ENCODE measurements around the gene NAGS. TPM values are rescaled to one million over a fixed set of nuclear protein-coding genes. Genes with fewer than 3 reads are reported as not detected.

The NAGS gene
- polyA plus RNA-seq, 1 donor (not counting 4 experiments of a cell fraction or from before 2014, with no cell fraction given) = 1.8 TPM

- peaks cover 3% of the 10 kb centered on the region for H3K4me1 ChIP-seq (ENCODE audit: control insufficient read depth, extremely low read depth, insufficient read depth, low read length)
- H3K27ac ChIP-seq (ENCODE audit: control insufficient read depth, insufficient read depth, low read length) = no peak overlapping the region
- H4K20me1 ChIP-seq (ENCODE audit: control insufficient read depth, extremely low read depth, insufficient read depth, low read length) = peaks cover 3% of the 10 kb centered on the region
- H3K9me1 ChIP-seq (ENCODE audit: control insufficient read depth, extremely low read depth, insufficient read depth, low read length) = no peaks in the 10 kb centered on the region
- peaks cover 19 to 26% of the 10 kb centered on the region in 2 experiments for H3K36me3 ChIP-seq (ENCODE audit: control insufficient read depth in 2 of 2, extremely low read depth in 1 of 2, insufficient read depth in 2 of 2, low read length in 2 of 2)
- H3K9ac ChIP-seq (ENCODE audit: control insufficient read depth, extremely low read depth, insufficient read depth, low read length) = no peak overlapping the region
- dilution Hi-C loops (cut with MboI; ENCODE audit: extremely low pct_ligation_motif_present, low sequenced_read_pairs) = no loop called here
- H2AFZ ChIP-seq (ENCODE audit: control insufficient read depth, low read length) = no peak overlapping the region
- H3K4me2 ChIP-seq (ENCODE audit: control insufficient read depth, extremely low read depth, insufficient read depth, low read depth, low read length) = no peak overlapping the region
- peaks cover 71% of the 10 kb centered on the region for H3K79me2 ChIP-seq (ENCODE audit: control insufficient read depth, insufficient read depth, low read length)
- H3K9me3 ChIP-seq (ENCODE audit: control insufficient read depth, low read depth, low read length) = no peaks in the 10 kb centered on the region
- TF ChIP-seq EZH2 (IDR thresholded peaks at IDR 0.05; ENCODE audit: low read length) = no peak
- TF ChIP-seq CTCF (optimal IDR thresholded peaks at IDR 0.05 in 1 of 3, IDR thresholded peaks at IDR 0.05 in 1 of 3, conservative IDR thresholded peaks at IDR 0.05 in 1 of 3; ENCODE audit: extremely low read depth in 1 of 3, insufficient read depth in 2 of 3, low read length in 3 of 3) = no peak
- no peak overlapping the region for H3K4me3 ChIP-seq (ENCODE audit: control insufficient read depth in 2 of 3, extremely low read depth in 1 of 3, insufficient read depth in 2 of 3, low read depth in 1 of 3, low read length in 3 of 3)
- no peaks in the 10 kb centered on the region for H3K27me3 ChIP-seq (ENCODE audit: control insufficient read depth, extremely low read depth, insufficient read depth, low read length)
- DNase-seq (ENCODE audit: low read depth, low spot score) (no peak), FAIRE-seq (no peak)
Observed at GRCh38 chr17:44049294-44050060, 45.1 kb downstream of the NAGS start.

DNA sequence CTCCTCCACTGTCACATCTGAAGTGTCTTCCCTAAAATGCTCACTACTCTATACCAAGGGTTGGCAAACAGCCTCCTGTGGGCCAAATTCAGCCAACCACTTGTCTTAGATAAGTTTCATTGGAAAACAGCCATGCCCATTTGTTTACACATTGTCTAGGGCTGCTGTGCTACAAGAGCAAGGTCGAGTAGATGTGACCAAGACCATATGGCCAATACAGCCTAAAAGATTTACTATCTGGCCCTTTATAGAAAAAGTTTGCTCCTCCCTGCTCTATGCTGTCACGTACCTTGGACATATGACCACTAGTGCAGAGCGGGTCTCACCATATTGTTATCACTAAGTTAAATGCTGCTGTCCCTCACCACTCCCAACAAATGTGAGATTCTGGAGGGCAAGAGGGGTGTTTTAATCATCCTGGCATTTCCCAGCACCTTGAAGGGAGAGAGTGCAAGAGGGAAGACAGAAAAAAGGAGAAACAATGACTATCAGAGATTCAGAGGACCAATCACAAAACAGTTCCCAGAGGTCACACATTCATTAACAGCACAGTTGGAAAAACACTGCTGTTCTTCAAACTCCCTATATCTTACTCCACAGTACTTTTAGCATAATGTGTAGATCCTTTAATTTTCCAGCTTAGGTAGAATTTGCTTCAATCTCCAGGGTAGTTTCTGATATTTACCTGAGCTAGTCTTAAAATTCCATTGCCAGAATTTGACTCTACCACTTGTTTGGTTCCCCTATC lies 48.9 kb downstream of the NAGS start:
- H3K9me3 ChIP-seq (ENCODE audit: control insufficient read depth, low read depth, low read length) = no peaks in the 10 kb centered on the region
- H3K27ac ChIP-seq (ENCODE audit: control insufficient read depth, insufficient read depth, low read length) = no peak overlapping the region
- dilution Hi-C loops (cut with MboI; ENCODE audit: extremely low pct_ligation_motif_present, low sequenced_read_pairs) = no loop called here
- no peaks in the 10 kb centered on the region for H3K27me3 ChIP-seq (ENCODE audit: control insufficient read depth, extremely low read depth, insufficient read depth, low read length)
- H3K4me2 ChIP-seq (ENCODE audit: control insufficient read depth, extremely low read depth, insufficient read depth, low read depth, low read length) = no peak overlapping the region
- peaks cover 21 to 28% of the 10 kb centered on the region in 2 experiments for H3K36me3 ChIP-seq (ENCODE audit: control insufficient read depth in 2 of 2, extremely low read depth in 1 of 2, insufficient read depth in 2 of 2, low read length in 2 of 2)
- FAIRE-seq (no peak), DNase-seq (ENCODE audit: low read depth, low spot score) (no peak)
- no peak overlapping the region for H3K4me3 ChIP-seq (ENCODE audit: control insufficient read depth in 2 of 3, extremely low read depth in 1 of 3, insufficient read depth in 2 of 3, low read depth in 1 of 3, low read length in 3 of 3)
- no peak overlapping the region for H2AFZ ChIP-seq (ENCODE audit: control insufficient read depth, low read length)
- no peak overlapping the region for H3K9ac ChIP-seq (ENCODE audit: control insufficient read depth, extremely low read depth, insufficient read depth, low read length)
- peaks cover 82% of the 10 kb centered on the region for H3K79me2 ChIP-seq (ENCODE audit: control insufficient read depth, insufficient read depth, low read length)
- H3K9me1 ChIP-seq (ENCODE audit: control insufficient read depth, extremely low read depth, insufficient read depth, low read length) = no peaks in the 10 kb centered on the region
- H4K20me1 ChIP-seq (ENCODE audit: control insufficient read depth, extremely low read depth, insufficient read depth, low read length) = no peaks in the 10 kb centered on the region
- TF ChIP-seq CTCF (optimal IDR thresholded peaks at IDR 0.05 in 1 of 3, IDR thresholded peaks at IDR 0.05 in 1 of 3, conservative IDR thresholded peaks at IDR 0.05 in 1 of 3; ENCODE audit: extremely low read depth in 1 of 3, insufficient read depth in 2 of 3, low read length in 3 of 3) (no peak), EZH2 (IDR thresholded peaks at IDR 0.05; ENCODE audit: low read length) (no peak)
- H3K4me1 ChIP-seq (ENCODE audit: control insufficient read depth, extremely low read depth, insufficient read depth, low read length) = no peaks in the 10 kb centered on the region

Small RNAs within 50 kb of the gene (small RNA-seq; reads per million reads assigned to genes)
- 0 reads per million in 3 experiments for gene RF00012 (ENCODE audit: insufficient read length in 3 of 3, low read depth in 3 of 3, low replicate concordance in 1 of 3)

Other genes starting within 250 kb of the NAGS start
- 0.02 to 0.04 TPM in 2 of 3 replicates, not detected in the other for gene SOST, start 245.8 kb upstream of the NAGS start, polyA plus RNA-seq
- 39.2 to 45.2 TPM (median 44.1 TPM) in 3 replicates for gene DUSP3, start 225.6 kb upstream of the NAGS start, polyA plus RNA-seq
- gene CFAP97D1, start 224.2 kb upstream of the NAGS start, polyA plus RNA-seq = 0.01 TPM in 1 of 3 replicates, not detected in the others
- 6.5 to 7.4 TPM (median 7.0 TPM) in 3 replicates for gene MPP3, start 171.5 kb upstream of the NAGS start, polyA plus RNA-seq
- not detected in 3 replicates for gene CD300LG, start 157.4 kb upstream of the NAGS start, polyA plus RNA-seq
- gene MPP2, start 97.1 kb upstream of the NAGS start, polyA plus RNA-seq = 0.07 to 0.30 TPM (median 0.12 TPM) in 3 replicates
- not detected in 3 replicates for gene PPY, start 62.1 kb upstream of the NAGS start, polyA plus RNA-seq
- gene PYY, start 50.7 kb upstream of the NAGS start, polyA plus RNA-seq = not detected in 3 replicates
- 20.1 to 26.4 TPM (median 25.7 TPM) in 3 replicates for gene TMEM101, start 10.3 kb downstream of the NAGS start, polyA plus RNA-seq
- 40.1 to 74.3 TPM (median 49.5 TPM) in 3 replicates for gene LSM12, start 62.0 kb downstream of the NAGS start, polyA plus RNA-seq
- gene G6PC3, start 66.1 kb downstream of the NAGS start, polyA plus RNA-seq = 28.0 to 44.2 TPM (median 37.9 TPM) in 3 replicates
- 3.0 to 11.1 TPM (median 4.5 TPM) in 3 replicates for gene HDAC5, start 119.0 kb downstream of the NAGS start, polyA plus RNA-seq
- 1.3 to 4.5 TPM (median 3.4 TPM) in 3 replicates for gene HROB, start 137.3 kb downstream of the NAGS start, polyA plus RNA-seq
- not detected in 3 replicates for gene ASB16, start 166.1 kb downstream of the NAGS start, polyA plus RNA-seq
- 25.5 to 38.5 TPM (median 27.1 TPM) in 3 replicates for gene TMUB2, start 182.3 kb downstream of the NAGS start, polyA plus RNA-seq
- gene ATXN7L3, start 195.3 kb downstream of the NAGS start, polyA plus RNA-seq = 29.3 to 33.8 TPM (median 32.8 TPM) in 3 replicates
- gene UBTF, start 215.1 kb downstream of the NAGS start, polyA plus RNA-seq = 14.7 to 23.0 TPM (median 20.5 TPM) in 3 replicates